Body of pancreas (tissue), 4 donors: ENCODE results near the gene DNAJC7.

Experiments used
- CTCF ChIP-seq, 7 experiments: fragments of 450-650 bp in 4 of 7; fragments of 200-600 bp in 3 of 7; sonication (generic) in 3 of 7; IDR thresholded peaks; one replicate each; pipeline ENCODE4 v1.5.1; 2016 to 2019; ENCODE audit warnings: antibody characterized with exemption in 7 of 7
- POLR2A ChIP-seq, 3 donors: fragments of 450-650 bp; IDR thresholded peaks; one replicate each; pipeline ENCODE4 v1.6.1; 2016; ENCODE audit warnings: antibody characterized with exemption in 3 of 3, mild to moderate bottlenecking in 2 of 3

GRCh38 chr17:41962111-41962510, 55.1 kb downstream of the DNAJC7 start:
- TF ChIP-seq CTCF (IDR thresholded peaks at IDR 0.05), result peak in 1 of 7 experiments; percentile 16
- no peak for TF ChIP-seq POLR2A (IDR thresholded peaks at IDR 0.05)
